K562 (cell line): Measurements from ENCODE around the gene ZBTB8A. TPM values are rescaled to one million over a fixed set of nuclear protein-coding genes. Genes with fewer than 3 reads are reported as not detected.

Source experiments
- ATAC-seq: fragments of 200-7000 bp; cut with Tn5 transposase; 3 replicates; pipeline ENCODE4 v1.9.1; 2020; ENCODE audit warnings: moderate library complexity
- BruUV-seq: library from RNA; stranded (reverse); fragments of 400-500 nt; replicated peaks from 2 replicates; lab custom pipeline; 2021; lab: Mats Ljungman, UMichigan
- CTCF ChIA-PET: fragments of 300-600 bp; formaldehyde crosslinking; extraction: SDS; loops from one replicate; lab custom pipeline; 2021; ENCODE audit warnings: low intra/inter-chr PET ratio; lab: Yijun Ruan, JAX
- POLR2A ChIA-PET: fragments of 300-600, 350-650 bp; sonication (Branson Sonifier 250); formaldehyde crosslinking; extraction: SDS; loops from one replicate; lab custom pipeline; 2021; ENCODE audit warnings: antibody characterized with exemption, inconsistent platforms; lab: Yijun Ruan, JAX
- DNase-seq, 4 experiments: peaks; one replicate each; pipeline versions ENCODE4 v3.0.0 to v3.0.0-alpha.2; 2011 to 2018; ENCODE audit warnings: low spot score in 3 of 4, mixed read lengths in 3 of 4; ENCODE audit errors: extremely low read depth in 1 of 4
- FAIRE-seq: peaks from 2 replicates; lab custom pipeline; 2011; peaks lifted over from hg19 to GRCh38; lab: Jason Lieb, UNC
- H2AFZ ChIP-seq: 2 replicates; pipeline ENCODE4 v1.6.0; 2011; ENCODE audit warnings: low read depth, low read length, control low read depth, inconsistent platforms
- H3K27ac ChIP-seq: fragments of 200-600 bp; 3 replicates; pipeline ENCODE4 v1.8.0; 2011; ENCODE audit warnings: low read depth, mild to moderate bottlenecking, control low read depth, inconsistent platforms, low read length, moderate library complexity, mixed read lengths; ENCODE audit errors: extremely low read depth
- H3K27me3 ChIP-seq, 2 experiments: fragments of 300-600 bp in 1 of 2; 2 replicates in 1 of 2; 3 replicates in 1 of 2; pipeline versions ENCODE4 v1.6.0 to v1.8.0; 2011; ENCODE audit warnings: inconsistent platforms in 2 of 2, low read length in 2 of 2, mild to moderate bottlenecking in 1 of 2, mixed read lengths in 1 of 2, moderate library complexity in 1 of 2; ENCODE audit not compliant: control insufficient read depth in 2 of 2, insufficient read depth in 2 of 2
- H3K36me3 ChIP-seq: fragments of 300-600 bp; 3 replicates; pipeline ENCODE4 v1.8.0; 2011; ENCODE audit warnings: mild to moderate bottlenecking, low read length, inconsistent platforms; ENCODE audit not compliant: control insufficient read depth, insufficient read depth
- H3K4me1 ChIP-seq, 2 experiments: fragments of 200-600 bp in 1 of 2; replicated peaks in 1 of 2; 2 replicates in 1 of 2; 3 replicates in 1 of 2; pipeline versions ENCODE4 v1.5.1 to v1.8.0; 2011; ENCODE audit warnings: inconsistent platforms in 2 of 2, low read length in 2 of 2, mild to moderate bottlenecking in 1 of 2, mixed read lengths in 1 of 2, moderate library complexity in 1 of 2; ENCODE audit not compliant: control insufficient read depth in 2 of 2, insufficient read depth in 2 of 2
- H3K4me2 ChIP-seq: 2 replicates; pipeline ENCODE4 v1.6.1; 2011; ENCODE audit warnings: low read length, control low read depth, inconsistent platforms, mixed read lengths; ENCODE audit not compliant: insufficient read depth
- H3K4me3 ChIP-seq: fragments of 200-600 bp; sonication (generic), shearing (Covaris generic); 2 replicates; pipeline ENCODE4 v1.5.1; 2016; ENCODE audit warnings: control low read depth, inconsistent platforms
- H3K79me2 ChIP-seq: fragments of 200-600 bp; 3 replicates; pipeline ENCODE4 v1.8.0; 2011; ENCODE audit warnings: low read length, inconsistent platforms; ENCODE audit not compliant: control insufficient read depth, insufficient read depth
- H3K9ac ChIP-seq, 2 experiments: 2 replicates each; pipeline versions ENCODE4 v1.6.0 to v1.6.1; 2011; ENCODE audit warnings: low read depth in 2 of 2, low read length in 2 of 2, control low read depth in 1 of 2, inconsistent platforms in 1 of 2, mild to moderate bottlenecking in 1 of 2, mixed read lengths in 1 of 2; ENCODE audit not compliant: insufficient read depth in 1 of 2
- H3K9me1 ChIP-seq: one replicate; pipeline ENCODE4 v1.6.0; 2011; ENCODE audit warnings: inconsistent platforms, mild to moderate bottlenecking, low read length, moderate library complexity; ENCODE audit not compliant: control insufficient read depth, insufficient read depth
- H3K9me3 ChIP-seq: replicated peaks from 2 replicates; pipeline ENCODE4 v1.5.1; 2011; ENCODE audit warnings: low read depth, low read length, inconsistent platforms; ENCODE audit not compliant: control insufficient read depth, insufficient read depth
- H4K20me1 ChIP-seq: replicated peaks from 2 replicates; pipeline ENCODE4 v1.6.1; 2011; ENCODE audit warnings: low read length, inconsistent platforms, mixed read lengths; ENCODE audit not compliant: control insufficient read depth, insufficient read depth
- CXXC5 ChIP-seq: fragments of 250-450 bp; sonication (Bioruptor Pico); IDR thresholded peaks from 2 replicates; pipeline ENCODE4 v1.8.0; 2022; ENCODE audit warnings: inconsistent platforms, mild to moderate bottlenecking, moderate library complexity
- ELF1 ChIP-seq: fragments of 200-800 bp; sonication (Bioruptor generic); IDR thresholded peaks from 2 replicates; pipeline ENCODE4 v1.6.1; 2016; ENCODE audit warnings: missing genetic modification characterization, missing compliant biosample characterization
- HCFC1 ChIP-seq: IDR thresholded peaks from 2 replicates; pipeline ENCODE4 v1.6.1; 2012; ENCODE audit warnings: low read depth, low read length, improper control_type of control experiment
- NELFE ChIP-seq: IDR thresholded peaks from 2 replicates; pipeline ENCODE4 v1.6.1; 2011; ENCODE audit warnings: mild to moderate bottlenecking; ENCODE audit not compliant: insufficient read depth, insufficient read length
- SMARCA5 ChIP-seq: fragments of 450-650 bp; IDR thresholded peaks from 2 replicates; pipeline ENCODE4 v1.6.1; 2016
- ZNF184 ChIP-seq: sonication (generic); formaldehyde crosslinking; IDR thresholded peaks from 2 replicates; pipeline ENCODE4 v1.5.0; 2020; ENCODE audit warnings: missing genetic modification reagents
- ZNF282 ChIP-seq: sonication (generic); formaldehyde crosslinking; IDR thresholded peaks from 2 replicates; pipeline ENCODE4 v1.8.1; 2023; ENCODE audit warnings: missing genetic modification reagents
- WGBS: fragments of 100-300 bp; shearing (Covaris generic); methylation state at CpG from one replicate; pipeline ENCODE4 v1.1.6; 2016; ENCODE audit warnings: low coverage, mixed read lengths; ENCODE audit not compliant: insufficient coverage; ENCODE audit errors: missing lambda C conversion rate; 5-methylcytosine and 5-hydroxymethylcytosine counted together
- in situ Hi-C: fragments of 300-500 bp; cut with MboI; formaldehyde crosslinking; loops from 4 replicates; pipeline ENCODE4 v1.15.0; 2018; ENCODE audit warnings: inconsistent platforms, mixed read lengths
- intact Hi-C: fragments of 100-400 bp; cut with micrococcal nuclease; formaldehyde crosslinking; loops from 2 replicates; pipeline ENCODE4 v1.14.2; 2022
- polyA plus RNA-seq, 8 experiments: library from polyadenylated mRNA; depleted of rRNA in 4 of 8; stranded (reverse) in 5 of 8; unstranded in 3 of 8; fragments of >200 nt; fragmentation: Nextera tagmentation in 2 of 8; fragmentation: Illumina TruSeq in 1 of 8; extraction: Ambion mirVana in 2 of 8; extraction: Trizol in 1 of 8; gene quantifications; 2 replicates each; pipeline versions ENCODE4 v1.2.1 to v1.2.3, GENCODE V29; 2011 to 2014; ENCODE audit warnings: inconsistent platforms in 1 of 8, missing spikeins in 1 of 8
- total RNA-seq, 7 experiments: library from RNA; depleted of rRNA in 6 of 7; stranded (reverse); fragments of >200 nt in 6 of 7; fragmentation: Illumina TruSeq in 2 of 7; extraction: Trizol in 2 of 7; gene quantifications; 2 replicates each; pipeline versions ENCODE4 v1.2.1 to v1.2.3, GENCODE V29; 2011 to 2021; ENCODE audit warnings: low replicate concordance in 1 of 7
- TF ChIP-seq, protein P1 (sequence below): fragments of 450-650 bp; IDR thresholded peaks from 2 replicates; pipeline ENCODE4 v1.6.1; 2018; ENCODE audit warnings: mild to moderate bottlenecking, low read depth; ENCODE audit not compliant: partially characterized antibody

The ZBTB8A gene
- total and polyA plus RNA-seq, 9 of the 15 experiments (the other 6 are each of a cell fraction or from before 2014, with no cell fraction given), result 0.01 to 0.64 (median 0.09) TPM

DNA sequence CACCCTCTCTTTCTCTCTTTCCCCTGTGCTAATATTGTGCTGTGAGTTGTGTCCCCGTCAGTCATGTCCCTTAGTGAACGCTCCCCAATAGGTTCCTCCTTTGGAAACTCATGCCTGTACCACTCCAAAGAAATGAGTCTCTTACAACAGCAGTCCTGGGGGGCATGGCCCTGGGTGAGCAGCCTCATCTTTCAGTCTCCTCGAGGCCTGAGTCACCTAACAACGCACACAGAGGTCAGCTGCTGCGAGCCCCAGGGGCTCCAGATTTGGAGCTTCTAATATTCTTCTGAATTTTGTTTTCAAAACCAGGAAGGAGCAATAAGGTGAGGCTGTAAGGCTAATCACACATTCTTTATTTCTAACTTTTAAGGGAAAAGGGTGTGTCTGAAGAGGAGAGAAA lies 30.5 kb upstream of the ZBTB8A start:
- intact Hi-C loops, result no loop called here
- 0 out of 2 replicates have a peak, but pooled peaks have one; percentile 10 for TF ChIP-seq CXXC5 (CRISPR knock-in tag)
- TF ChIP-seq ZNF282, result no peak
- TF ChIP-seq ELF1 (tag), result no peak
- TF ChIP-seq ZNF184 (CRISPR knock-in tag), result no peak
- TF ChIP-seq NELFE, result no peak
- no peak for TF ChIP-seq SMARCA5
- no peak for TF ChIP-seq HCFC1
- TF ChIP-seq, protein P1, sequence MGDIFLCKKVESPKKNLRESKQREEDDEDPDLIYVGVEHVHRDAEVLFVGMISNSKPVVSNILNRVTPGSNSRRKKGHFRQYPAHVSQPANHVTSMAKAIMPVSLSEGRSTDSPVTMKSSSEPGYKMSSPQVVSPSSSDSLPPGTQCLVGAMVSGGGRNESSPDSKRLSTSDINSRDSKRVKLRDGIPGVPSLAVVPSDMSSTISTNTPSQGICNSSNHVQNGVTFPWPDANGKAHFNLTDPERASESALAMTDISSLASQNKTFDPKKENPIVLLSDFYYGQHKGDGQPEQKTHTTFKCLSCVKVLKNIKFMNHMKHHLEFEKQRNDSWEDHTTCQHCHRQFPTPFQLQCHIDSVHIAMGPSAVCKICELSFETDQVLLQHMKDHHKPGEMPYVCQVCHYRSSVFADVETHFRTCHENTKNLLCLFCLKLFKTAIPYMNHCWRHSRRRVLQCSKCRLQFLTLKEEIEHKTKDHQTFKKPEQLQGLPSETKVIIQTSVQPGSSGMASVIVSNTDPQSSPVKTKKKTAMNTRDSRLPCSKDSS, result no peak
- Histone ChIP-seq H3K4me1 (no peaks in the 10 kb centered on the region; a peak in 1 of 5 replicates), H3K9me1 (no peaks in the 10 kb centered on the region), H4K20me1 (no peaks in the 10 kb centered on the region), H3K27ac (no peak overlapping the region), H3K27me3 (peaks cover 7 to 26% of the 10 kb centered on the region in 2 experiments; a peak in 4 of 5 replicates), H3K4me3 (no peak overlapping the region), H3K9me3 (no peaks in the 10 kb centered on the region), H3K9ac (no peak overlapping the region), H3K4me2 (no peak overlapping the region), H2AFZ (no peak overlapping the region), H3K79me2 (no peaks in the 10 kb centered on the region), H3K36me3 (no peaks in the 10 kb centered on the region)
- ChIA-PET POLR2A (interaction anchor here (0.6 kb wide), 2 partner anchors 164 to 255 kb away, joined by 3 to 4 read pairs; no protein-coding TSS in a partner anchor), CTCF (no interaction called here)
- WGBS, result 2% methylated on average over 5 of the region's 5 CpGs
- in situ Hi-C loops, result no loop called here
- no TSS peak for BruUV-seq
- ATAC-seq (peak; percentile 54), DNase-seq (no peak), FAIRE-seq (no peak)
